ENCODE measurements around the gene IPO11. TPM values are rescaled to one million over a fixed set of nuclear protein-coding genes. Genes with fewer than 3 reads are reported as not detected.

Gene IPO11
- total RNA-seq, 2 donors from 2014 or later: 17.5 to 39.8 TPM

- H3K4me1 ChIP-seq: no peaks in the 10 kb centered on the region
- H3K9ac ChIP-seq (ENCODE audit: low read depth in 2 of 2, low read length in 2 of 2): no peak overlapping the region
- intact Hi-C loops (cut with DNase I): no loop called here
- H3K4me3 ChIP-seq: no peak overlapping the region
- no peaks in the 10 kb centered on the region for H3K9me3 ChIP-seq
- H3K27me3 ChIP-seq: no peaks in the 10 kb centered on the region
- H3K27ac ChIP-seq: no peak overlapping the region
- H3K36me3 ChIP-seq: no peaks in the 10 kb centered on the region
- no peak for DNase-seq
- TF ChIP-seq CTCF (IDR thresholded peaks at IDR 0.05): no peak
These were observed 36.0 kb downstream of the IPO11 start for GRCh38 chr5:62448528-62448927.

- Histone ChIP-seq H3K4me3 (no peak overlapping the region), H3K9ac (ENCODE audit: low read depth in 2 of 2, low read length in 2 of 2) (no peak overlapping the region)
These were observed 37.7 kb downstream of the IPO11 start for GRCh38 chr5:62450259-62450658.

GRCh38 chr5:62457071-62457470, 44.5 kb downstream of the IPO11 start:
- Histone ChIP-seq H3K9me3 (no peaks in the 10 kb centered on the region), H3K27ac (no peak overlapping the region), H3K27me3 (no peaks in the 10 kb centered on the region), H3K4me3 (no peak overlapping the region), H3K4me1 (no peaks in the 10 kb centered on the region), H3K9ac (ENCODE audit: low read depth in 2 of 2, low read length in 2 of 2) (no peak overlapping the region), H3K36me3 (no peaks in the 10 kb centered on the region)
- DNase-seq: no peak
- TF ChIP-seq CTCF (IDR thresholded peaks at IDR 0.05): no peak
- intact Hi-C loops (cut with DNase I): no loop called here

More at GRCh38 chr5:62450259-62450658, 37.7 kb downstream of the IPO11 start:
- H3K27ac ChIP-seq: no peak overlapping the region
- no peaks in the 10 kb centered on the region for H3K27me3 ChIP-seq
- intact Hi-C loops (cut with DNase I): no loop called here
- no peaks in the 10 kb centered on the region for H3K4me1 ChIP-seq
- TF ChIP-seq CTCF (IDR thresholded peaks at IDR 0.05): no peak
- no peaks in the 10 kb centered on the region for H3K36me3 ChIP-seq
- no peaks in the 10 kb centered on the region for H3K9me3 ChIP-seq
- DNase-seq: no peak

DNA sequence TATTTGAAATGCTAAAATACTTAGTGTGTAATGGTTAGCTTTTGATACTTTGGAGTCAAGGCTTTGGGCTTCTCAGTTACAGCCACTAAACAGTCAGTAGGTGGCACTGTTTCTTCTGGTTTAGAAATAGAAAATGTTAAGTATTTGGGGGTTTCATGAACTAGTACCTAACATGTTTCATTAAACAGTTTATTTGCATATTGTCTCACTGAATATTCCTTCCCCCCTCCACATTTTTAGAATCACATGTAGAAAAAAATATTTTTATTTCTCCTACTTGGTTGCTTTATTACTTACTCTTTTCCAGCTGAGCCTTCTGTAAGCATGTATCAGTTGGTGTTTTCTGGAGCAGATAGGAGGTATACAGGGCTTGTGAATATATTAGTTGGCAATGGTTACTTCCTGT, 48.0 kb downstream of the IPO11 start:
- Histone ChIP-seq H3K4me1 (no peaks in the 10 kb centered on the region), H3K36me3 (no peaks in the 10 kb centered on the region), H3K9me3 (no peaks in the 10 kb centered on the region), H3K9ac (ENCODE audit: low read depth in 2 of 2, low read length in 2 of 2) (no peak overlapping the region), H3K4me3 (no peak overlapping the region), H3K27me3 (no peaks in the 10 kb centered on the region), H3K27ac (no peak overlapping the region)
- peak; percentile 77 for TF ChIP-seq CTCF (IDR thresholded peaks at IDR 0.05)
- DNase-seq: no peak
- intact Hi-C loops (cut with DNase I): loop anchor here (5.0 kb wide), 1 partner anchor 317 kb away; no protein-coding TSS in a partner anchor

GRCh38 chr5:62461561-62461960, 49.0 kb downstream of the IPO11 start:
- TF ChIP-seq CTCF (IDR thresholded peaks at IDR 0.05): no peak
- no peak overlapping the region for H3K27ac ChIP-seq
- intact Hi-C loops (cut with DNase I): loop anchor here (5.0 kb wide), 1 partner anchor 316 kb away; no protein-coding TSS in a partner anchor
- DNase-seq: no peak
- no peak overlapping the region for H3K4me3 ChIP-seq
- no peak overlapping the region for H3K9ac ChIP-seq (ENCODE audit: low read depth in 2 of 2, low read length in 2 of 2)
- H3K36me3 ChIP-seq: no peaks in the 10 kb centered on the region
- H3K9me3 ChIP-seq: no peaks in the 10 kb centered on the region
- H3K27me3 ChIP-seq: no peaks in the 10 kb centered on the region
- H3K4me1 ChIP-seq: no peaks in the 10 kb centered on the region
